ENCODE measurements around the gene ANKRD10.

GRCh38 chr13:110914081-110914330 is 863 bp downstream of the ANKRD10 start:
- TF ChIP-seq EP300 (IDR thresholded peaks at IDR 0.05) (no peak), CTCF (IDR thresholded peaks at IDR 0.05) (no peak)
